Activated CD4-positive, alpha-beta T cell treated with anti-CD3 and anti-CD28 coated beads, Interleukin-2, amount 10 ng/mL, durations not matched to agents 7 days and 5 days (primary cell): Measurements from ENCODE around the gene SHF. TPM values are rescaled to one million over a fixed set of nuclear protein-coding genes. Genes with fewer than 3 reads are reported as not detected.

Experiments
- CTCF ChIA-PET: fragments of 350-600 bp; sonication (Branson Sonifier 250); formaldehyde crosslinking; loops from one replicate; lab custom pipeline; 2021; ENCODE audit warnings: antibody characterized with exemption; lab: Charles Lee
- POLR2A ChIA-PET: fragments of 350-600 bp; sonication (Branson Sonifier 250); formaldehyde crosslinking; loops from one replicate; lab custom pipeline; 2021; ENCODE audit warnings: antibody characterized with exemption; lab: Charles Lee
- DNase-seq: peaks from one replicate; pipeline ENCODE4 v3.0.0-alpha.2; 2020
- H3K27ac Mint-ChIP-seq: one replicate; pipeline ENCODE4 v1.8.0; 2021; ENCODE audit warnings: mild to moderate bottlenecking, moderate library complexity, mixed read lengths
- H3K27me3 Mint-ChIP-seq: one replicate; pipeline ENCODE4 v1.8.0; 2021; ENCODE audit warnings: mixed read lengths
- H3K36me3 Mint-ChIP-seq: one replicate; pipeline ENCODE4 v1.8.0; 2021; ENCODE audit warnings: low read depth, mixed read lengths
- H3K4me1 Mint-ChIP-seq: one replicate; pipeline ENCODE4 v1.8.0; 2021; ENCODE audit warnings: mixed read lengths
- H3K4me3 Mint-ChIP-seq: one replicate; pipeline ENCODE4 v1.8.0; 2021; ENCODE audit warnings: mild to moderate bottlenecking, moderate library complexity, mixed read lengths
- H3K9me3 Mint-ChIP-seq: one replicate; pipeline ENCODE4 v1.8.0; 2021; ENCODE audit warnings: mixed read lengths
- total RNA-seq, 2 experiments: library from RNA; stranded (reverse); gene quantifications; one replicate each; pipeline ENCODE4 v1.2.3, GENCODE V29; 2021

SHF gene
- total RNA-seq, 2 experiments from 2014 or later: 0.79 to 0.92 TPM

DNA sequence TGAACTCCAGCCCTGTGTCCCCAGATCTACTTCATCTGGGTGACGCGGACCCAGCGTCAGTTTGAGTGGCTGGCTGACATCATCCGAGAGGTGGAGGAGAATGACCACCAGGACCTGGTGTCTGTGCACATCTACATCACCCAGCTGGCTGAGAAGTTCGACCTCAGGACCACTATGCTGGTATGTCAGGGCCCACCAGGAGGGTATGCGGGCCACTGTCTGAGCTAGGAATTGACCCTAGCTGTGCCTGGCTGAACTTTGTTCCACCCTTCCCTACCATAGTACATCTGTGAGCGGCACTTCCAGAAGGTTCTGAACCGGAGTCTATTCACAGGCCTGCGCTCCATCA is 24.3 kb downstream of the SHF start:
- DNase-seq: no peak
- Mint-ChIP-seq H3K4me3 (no peak overlapping the region), H3K9me3 (no peaks in the 10 kb centered on the region), H3K36me3 (peaks cover 2% of the 10 kb centered on the region), H3K4me1 (peaks cover 20% of the 10 kb centered on the region), H3K27me3 (no peaks in the 10 kb centered on the region), H3K27ac (no peak overlapping the region)
- CTCF ChIA-PET: interaction anchor here (0.5 to 8.8 kb wide), 20 partner anchors 8 to 1332 kb away, joined by 3 to 111 read pairs (median 4); no protein-coding TSS in a partner anchor
- POLR2A ChIA-PET: interaction anchor here (0.6 kb wide), 1 partner anchor 207 kb away, joined by 3 read pairs; the partner anchor contains the start of gene TERB2

DNA sequence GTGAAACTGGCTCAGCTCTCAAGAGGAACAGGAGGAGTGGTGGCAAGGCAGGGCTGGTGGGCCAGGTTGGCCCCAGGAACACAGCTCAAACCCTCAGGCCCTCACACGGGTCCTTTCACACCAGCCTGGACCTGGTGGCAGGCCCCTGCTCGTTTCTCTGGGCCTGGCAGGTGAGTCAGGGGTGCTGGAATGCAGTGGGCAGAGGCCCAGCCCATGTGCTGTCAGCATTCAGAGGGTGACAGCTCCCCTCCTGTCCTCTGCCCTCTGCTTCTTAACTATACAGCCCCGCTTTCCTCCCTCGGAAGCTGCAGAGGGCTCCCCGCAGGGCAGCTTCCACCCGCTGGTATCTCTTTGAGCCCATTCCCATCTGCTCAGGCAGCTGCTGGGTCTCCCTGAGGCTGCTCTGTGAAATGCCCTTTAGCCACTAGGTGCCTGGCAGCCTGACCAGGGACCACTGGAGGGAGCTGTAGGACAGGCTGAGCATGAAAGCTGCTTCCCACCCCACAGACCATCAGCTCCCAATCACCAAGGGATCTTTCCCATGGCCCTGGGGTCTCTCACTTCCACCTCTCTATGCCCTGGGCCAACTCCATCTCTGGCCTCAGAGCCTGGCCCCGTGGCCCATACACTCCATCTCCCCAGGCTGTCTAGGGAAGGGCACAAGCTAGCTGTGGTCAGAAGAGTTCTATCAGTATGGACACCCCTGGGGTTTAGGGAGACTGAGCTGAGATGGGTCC is 24.8 kb downstream of the SHF start:
- H3K4me3 Mint-ChIP-seq: no peak overlapping the region
- H3K9me3 Mint-ChIP-seq: no peaks in the 10 kb centered on the region
- H3K4me1 Mint-ChIP-seq: peaks cover 20% of the 10 kb centered on the region
- no peaks in the 10 kb centered on the region for H3K27me3 Mint-ChIP-seq
- DNase-seq: peak; percentile 71
- peaks cover 2% of the 10 kb centered on the region for H3K36me3 Mint-ChIP-seq
- H3K27ac Mint-ChIP-seq: no peak overlapping the region
- ChIA-PET POLR2A (interaction anchor here (0.6 kb wide), 1 partner anchor 206 kb away, joined by 3 read pairs; the partner anchor contains the start of gene TERB2), CTCF (interaction anchor here (0.5 to 8.8 kb wide), 23 partner anchors 8 to 534 kb away, joined by 3 to 111 read pairs (median 4); no protein-coding TSS in a partner anchor)

DNA sequence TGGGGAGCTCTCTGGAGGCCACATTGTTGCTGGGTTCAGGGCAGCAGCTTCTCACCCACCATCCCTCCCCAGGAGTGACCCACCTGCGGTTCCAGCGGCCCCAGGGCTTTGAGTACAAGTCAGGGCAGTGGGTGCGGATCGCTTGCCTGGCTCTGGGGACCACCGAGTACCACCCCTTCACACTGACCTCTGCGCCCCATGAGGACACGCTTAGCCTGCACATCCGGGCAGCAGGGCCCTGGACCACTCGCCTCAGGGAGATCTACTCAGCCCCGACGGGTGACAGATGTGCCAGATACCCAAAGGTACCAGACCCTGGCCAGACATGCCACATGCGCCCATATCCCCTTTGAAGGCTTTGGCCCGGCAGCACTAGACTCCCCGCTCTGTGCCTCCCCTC is 26.1 kb downstream of the SHF start:
- no peak for DNase-seq
- H3K4me3 Mint-ChIP-seq: no peak overlapping the region
- no peaks in the 10 kb centered on the region for H3K9me3 Mint-ChIP-seq
- H3K36me3 Mint-ChIP-seq: peaks cover 2% of the 10 kb centered on the region
- no peak overlapping the region for H3K27ac Mint-ChIP-seq
- peaks cover 15% of the 10 kb centered on the region for H3K4me1 Mint-ChIP-seq
- POLR2A ChIA-PET: no interaction called here
- CTCF ChIA-PET: interaction anchor here (1.0 to 8.8 kb wide), 3 partner anchors 12 to 37 kb away, joined by 3 to 111 read pairs (median 4); no protein-coding TSS in a partner anchor
- no peaks in the 10 kb centered on the region for H3K27me3 Mint-ChIP-seq

DNA sequence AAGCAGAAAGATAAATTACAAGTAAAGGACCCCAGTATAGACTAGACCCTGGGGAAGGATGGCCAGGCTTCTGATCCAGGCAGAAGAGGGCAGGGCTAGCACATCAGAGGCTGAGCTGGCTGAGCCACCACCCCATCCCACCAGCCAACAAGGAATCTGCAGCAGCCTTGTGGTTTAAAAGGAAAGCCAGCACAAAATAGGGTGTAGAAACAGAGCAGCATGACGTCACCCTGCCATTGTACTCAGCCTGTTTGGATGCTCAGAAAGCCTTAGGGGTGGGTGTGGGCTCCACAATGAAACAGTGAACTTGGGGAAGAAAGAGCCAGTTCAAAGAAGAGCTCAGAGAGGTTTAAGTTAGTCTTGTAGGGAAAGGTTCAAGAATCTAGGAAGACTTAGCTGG is 29.8 kb downstream of the SHF start:
- Mint-ChIP-seq H3K27me3 (no peaks in the 10 kb centered on the region), H3K36me3 (no peaks in the 10 kb centered on the region), H3K4me1 (peaks cover 1% of the 10 kb centered on the region), H3K27ac (no peak overlapping the region), H3K4me3 (no peak overlapping the region), H3K9me3 (no peaks in the 10 kb centered on the region)
- ChIA-PET POLR2A (no interaction called here), CTCF (interaction anchor here (2.4 kb wide), 1 partner anchor 40 kb away, joined by 7 read pairs; no protein-coding TSS in a partner anchor)
- DNase-seq: no peak

DNA sequence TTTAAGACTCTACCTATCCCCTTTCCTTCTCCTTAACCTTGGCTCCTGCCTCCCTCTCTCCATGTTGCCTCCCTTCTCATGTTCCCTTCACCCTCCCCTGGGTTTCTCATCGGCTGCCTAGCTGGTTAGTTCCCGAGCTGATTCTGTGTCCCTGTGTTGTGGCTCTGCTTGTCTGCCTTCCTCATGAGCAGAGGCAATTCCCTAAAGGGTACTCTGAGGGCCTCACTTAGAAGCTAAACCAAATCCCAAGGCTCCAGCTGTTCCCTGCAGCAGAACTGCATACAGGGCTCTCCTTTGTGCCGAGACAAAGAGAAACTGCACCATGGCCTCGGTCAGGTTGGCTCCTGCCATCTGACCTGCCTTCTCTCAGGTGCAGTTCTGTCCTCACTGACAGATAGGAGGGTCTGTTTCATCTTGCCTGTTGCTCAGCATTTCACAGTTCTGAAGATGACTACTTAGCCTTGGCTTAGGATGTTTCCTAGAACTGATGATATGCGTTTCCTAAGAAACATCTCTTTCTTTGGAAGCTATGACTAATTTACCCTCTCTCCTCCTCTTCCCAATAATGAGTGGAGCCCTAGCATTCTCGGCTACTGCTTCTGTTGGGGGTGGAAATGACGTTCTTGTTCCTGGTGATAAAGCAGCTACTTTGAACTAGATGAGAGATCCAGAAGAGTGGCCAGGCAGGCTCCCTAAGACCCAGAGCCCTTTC is 30.9 kb downstream of the SHF start:
- H3K9me3 Mint-ChIP-seq: no peaks in the 10 kb centered on the region
- ChIA-PET POLR2A (no interaction called here), CTCF (interaction anchor here (2.4 kb wide), 1 partner anchor 39 kb away, joined by 7 read pairs; no protein-coding TSS in a partner anchor)

DNA sequence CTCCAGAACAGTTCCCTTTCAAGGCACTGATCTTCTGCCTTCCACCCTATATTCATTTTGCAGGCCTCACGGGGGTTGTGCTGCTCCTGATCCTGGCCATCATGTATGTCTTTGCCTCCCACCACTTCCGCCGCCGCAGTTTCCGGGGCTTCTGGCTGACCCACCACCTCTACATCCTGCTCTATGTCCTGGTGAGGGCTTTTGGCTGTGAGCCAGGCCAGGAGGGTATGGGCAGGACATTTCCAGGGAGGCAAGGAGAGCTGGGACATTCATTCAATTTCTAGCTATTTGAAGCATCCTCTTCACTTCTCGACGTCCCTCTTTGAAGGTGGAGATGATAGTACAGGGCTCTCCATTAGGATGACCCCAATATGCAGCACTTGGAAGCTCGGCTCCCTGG is 32.0 kb downstream of the SHF start:
- ChIA-PET CTCF (interaction anchor here (0.7 to 1.1 kb wide), 4 partner anchors 12 to 18 kb away, joined by 3 to 4 read pairs (median 4); no protein-coding TSS in a partner anchor), POLR2A (no interaction called here)
- H3K27me3 Mint-ChIP-seq: no peaks in the 10 kb centered on the region
- H3K9me3 Mint-ChIP-seq: no peaks in the 10 kb centered on the region
- no peak overlapping the region for H3K4me3 Mint-ChIP-seq
- no peaks in the 10 kb centered on the region for H3K4me1 Mint-ChIP-seq
- no peaks in the 10 kb centered on the region for H3K36me3 Mint-ChIP-seq
- DNase-seq: no peak
- no peak overlapping the region for H3K27ac Mint-ChIP-seq

More for the DNA sequence above, 30.9 kb downstream of the SHF start:
- H3K4me1 Mint-ChIP-seq: no peaks in the 10 kb centered on the region
- no peak overlapping the region for H3K4me3 Mint-ChIP-seq
- H3K36me3 Mint-ChIP-seq: no peaks in the 10 kb centered on the region
- DNase-seq: no peak
- H3K27me3 Mint-ChIP-seq: no peaks in the 10 kb centered on the region
- no peak overlapping the region for H3K27ac Mint-ChIP-seq

DNA sequence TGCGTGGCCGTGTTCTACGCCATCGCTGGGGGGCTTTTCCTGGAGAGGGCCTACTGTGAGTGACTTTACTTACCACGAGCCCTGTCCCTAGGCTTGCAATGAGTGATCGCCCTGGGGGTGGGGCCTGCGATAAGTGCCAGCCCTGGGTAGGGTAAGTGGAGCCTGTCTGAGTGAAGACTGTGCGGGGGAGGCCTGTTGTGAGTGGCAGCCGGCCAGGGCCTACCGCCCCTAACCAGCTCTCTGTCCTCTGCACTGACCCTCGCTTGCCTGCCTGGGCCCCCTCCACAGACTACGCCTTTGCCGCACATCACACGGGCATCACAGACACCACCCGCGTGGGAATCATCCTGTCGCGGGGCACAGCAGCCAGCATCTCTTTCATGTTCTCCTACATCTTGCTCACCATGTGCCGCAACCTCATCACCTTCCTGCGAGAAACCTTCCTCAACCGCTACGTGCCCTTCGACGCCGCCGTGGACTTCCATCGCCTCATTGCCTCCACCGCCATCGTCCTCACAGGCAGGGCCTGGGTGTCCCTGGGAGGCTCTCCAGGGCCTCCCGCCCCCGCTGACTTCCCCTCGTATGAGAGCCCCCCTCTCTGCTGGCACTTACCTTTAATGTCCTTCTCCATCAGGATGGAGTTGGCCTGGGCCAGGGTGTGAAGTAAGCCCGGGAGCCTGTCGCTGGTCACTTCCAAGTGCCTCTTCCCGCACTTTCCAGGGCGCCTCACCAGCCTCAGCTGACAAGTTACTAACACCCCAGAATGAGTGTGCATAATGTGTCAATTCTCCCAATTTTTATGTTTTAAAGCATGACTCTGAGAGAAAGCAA is 35.6 kb downstream of the SHF start:
- H3K27ac Mint-ChIP-seq: no peak overlapping the region
- H3K4me1 Mint-ChIP-seq: no peaks in the 10 kb centered on the region
- ChIA-PET CTCF (interaction anchor here (1.4 kb wide), 1 partner anchor 34 kb away, joined by 5 read pairs; no protein-coding TSS in a partner anchor), POLR2A (no interaction called here)
- no peaks in the 10 kb centered on the region for H3K36me3 Mint-ChIP-seq
- no peaks in the 10 kb centered on the region for H3K27me3 Mint-ChIP-seq
- no peaks in the 10 kb centered on the region for H3K9me3 Mint-ChIP-seq
- no peak for DNase-seq
- H3K4me3 Mint-ChIP-seq: no peak overlapping the region

DNA sequence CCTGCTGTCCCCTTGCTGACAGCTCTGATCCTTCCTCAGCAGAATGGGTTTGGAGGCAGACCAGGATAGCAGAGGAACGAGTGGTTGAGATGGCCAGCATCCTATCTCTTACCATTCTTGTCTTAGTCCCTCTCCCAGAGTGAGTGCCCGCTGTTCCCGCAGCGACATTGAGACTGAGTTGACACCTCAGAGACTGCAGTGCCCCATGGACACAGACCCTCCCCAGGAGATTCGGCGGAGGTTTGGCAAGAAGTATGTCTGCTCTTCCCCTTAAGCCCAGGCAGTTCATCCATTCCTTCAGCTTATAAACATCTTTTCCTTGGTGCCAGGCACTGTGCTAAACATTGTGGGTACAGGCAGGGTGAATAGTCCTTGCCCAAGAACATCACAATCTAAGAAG is 36.8 kb downstream of the SHF start:
- Mint-ChIP-seq H3K27ac (no peak overlapping the region), H3K4me1 (no peaks in the 10 kb centered on the region), H3K4me3 (no peak overlapping the region), H3K36me3 (no peaks in the 10 kb centered on the region), H3K9me3 (no peaks in the 10 kb centered on the region), H3K27me3 (no peaks in the 10 kb centered on the region)
- CTCF ChIA-PET: interaction anchor here (1.1 to 1.7 kb wide), 3 partner anchors 13 to 33 kb away, joined by 4 to 6 read pairs (median 5); no protein-coding TSS in a partner anchor
- POLR2A ChIA-PET: no interaction called here
- no peak for DNase-seq

DNA sequence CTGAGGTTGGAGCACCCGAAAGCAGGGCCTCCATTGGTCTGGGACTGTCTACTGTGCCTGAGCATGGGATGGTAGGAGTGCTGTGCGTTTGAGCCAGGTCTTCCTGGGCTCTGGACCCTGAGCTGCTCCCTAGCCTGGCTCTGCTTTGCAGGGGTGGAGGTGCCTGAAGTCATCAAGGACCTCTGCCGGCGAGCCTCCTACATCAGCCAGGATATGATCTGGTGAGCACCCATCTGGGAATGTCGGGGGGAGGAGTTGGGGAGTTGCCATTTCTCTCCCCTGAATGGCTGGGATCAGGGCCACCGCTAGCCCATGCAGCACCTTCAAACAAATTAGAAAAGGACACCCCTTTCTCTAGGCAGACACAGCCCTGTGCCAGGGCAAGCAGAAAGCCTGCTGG is 37.3 kb downstream of the SHF start:
- CTCF ChIA-PET: interaction anchor here (0.6 to 1.7 kb wide), 4 partner anchors 11 to 685 kb away, joined by 3 to 6 read pairs (median 5); no protein-coding TSS in a partner anchor
- Mint-ChIP-seq H3K4me3 (no peak overlapping the region), H3K9me3 (no peaks in the 10 kb centered on the region), H3K36me3 (no peaks in the 10 kb centered on the region), H3K27ac (no peak overlapping the region), H3K27me3 (no peaks in the 10 kb centered on the region), H3K4me1 (no peaks in the 10 kb centered on the region)
- POLR2A ChIA-PET: no interaction called here
- no peak for DNase-seq

DNA sequence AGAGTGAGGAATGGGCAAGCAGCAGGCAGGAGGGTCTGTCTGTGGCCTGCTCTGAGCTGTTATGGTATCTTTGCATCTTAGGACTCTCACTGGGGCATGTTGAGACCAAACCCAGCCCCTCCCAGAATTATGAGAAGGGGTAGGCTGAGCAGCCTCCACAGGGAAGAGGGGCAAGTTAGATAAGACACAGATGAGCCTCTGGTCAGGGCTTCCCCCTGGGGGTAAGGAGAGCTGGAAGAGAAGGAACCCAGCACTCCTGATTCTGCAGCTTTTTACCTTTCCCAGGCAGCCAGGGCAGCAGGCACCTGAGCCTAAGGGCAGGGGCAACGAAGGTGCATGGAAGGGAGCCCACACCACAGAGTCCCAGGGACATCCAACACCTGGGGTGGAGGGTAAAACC is 38.7 kb downstream of the SHF start:
- Mint-ChIP-seq H3K27me3 (no peaks in the 10 kb centered on the region), H3K4me3 (no peak overlapping the region), H3K4me1 (no peaks in the 10 kb centered on the region), H3K36me3 (no peaks in the 10 kb centered on the region), H3K27ac (no peak overlapping the region), H3K9me3 (no peaks in the 10 kb centered on the region)
- no peak for DNase-seq
- ChIA-PET POLR2A (no interaction called here), CTCF (interaction anchor here (1.2 to 1.3 kb wide), 3 partner anchors 10 to 31 kb away, joined by 3 to 4 read pairs (median 3); no protein-coding TSS in a partner anchor)

DNA sequence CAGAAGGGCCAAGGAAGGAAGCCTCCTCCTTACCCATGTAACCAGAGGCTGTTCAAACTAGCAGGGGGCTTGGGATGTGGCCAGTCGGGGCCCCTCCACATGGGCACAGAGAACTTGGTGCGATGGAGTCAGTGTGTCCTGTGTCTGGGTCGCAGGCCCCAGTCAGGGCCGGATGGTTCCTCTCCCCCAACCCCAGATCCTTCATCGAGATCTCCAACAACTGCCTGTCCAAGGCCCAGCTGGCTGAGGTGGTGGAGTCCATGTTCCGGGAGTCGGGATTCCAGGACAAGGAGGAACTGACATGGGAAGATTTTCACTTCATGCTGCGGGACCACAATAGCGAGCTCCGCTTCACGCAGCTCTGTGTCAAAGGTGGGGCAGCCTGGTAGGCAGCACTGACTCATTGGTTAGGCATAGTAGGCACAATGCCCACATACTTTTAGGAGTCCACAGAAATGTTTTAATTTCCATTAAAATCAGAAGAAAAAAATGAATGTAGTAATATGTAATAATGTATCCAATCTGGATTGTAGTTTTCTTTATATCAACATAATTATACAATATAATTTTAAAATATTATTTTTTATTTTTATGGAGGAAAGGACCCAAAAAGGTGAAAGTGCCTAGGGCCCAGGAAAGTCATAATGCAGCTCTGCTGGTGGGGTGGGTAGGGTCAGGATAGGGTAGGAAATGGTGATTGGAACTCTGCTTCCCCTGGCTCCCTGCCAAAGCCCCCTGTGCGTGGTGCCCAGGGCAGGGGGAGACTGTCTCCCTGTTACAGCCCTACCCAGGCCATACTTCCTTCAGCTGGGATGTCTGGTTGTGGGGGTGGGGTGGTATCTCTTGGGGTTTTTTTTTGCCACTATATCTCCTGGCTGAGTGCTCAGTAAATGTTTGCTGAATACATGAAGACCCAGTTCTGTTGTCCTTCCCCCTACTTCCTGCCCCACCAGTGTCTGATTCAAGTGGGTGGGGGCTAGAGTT is 39.4 kb downstream of the SHF start:
- H3K4me1 Mint-ChIP-seq: no peaks in the 10 kb centered on the region
- ChIA-PET POLR2A (no interaction called here), CTCF (interaction anchor here (1.2 to 1.3 kb wide), 2 partner anchors 15 to 30 kb away, joined by 3 to 4 read pairs; no protein-coding TSS in a partner anchor)
- H3K4me3 Mint-ChIP-seq: no peak overlapping the region
- no peak overlapping the region for H3K27ac Mint-ChIP-seq
- no peaks in the 10 kb centered on the region for H3K27me3 Mint-ChIP-seq
- H3K36me3 Mint-ChIP-seq: no peaks in the 10 kb centered on the region
- DNase-seq: no peak
- H3K9me3 Mint-ChIP-seq: no peaks in the 10 kb centered on the region
